ENCODE results near the gene MISP3.

DNA sequence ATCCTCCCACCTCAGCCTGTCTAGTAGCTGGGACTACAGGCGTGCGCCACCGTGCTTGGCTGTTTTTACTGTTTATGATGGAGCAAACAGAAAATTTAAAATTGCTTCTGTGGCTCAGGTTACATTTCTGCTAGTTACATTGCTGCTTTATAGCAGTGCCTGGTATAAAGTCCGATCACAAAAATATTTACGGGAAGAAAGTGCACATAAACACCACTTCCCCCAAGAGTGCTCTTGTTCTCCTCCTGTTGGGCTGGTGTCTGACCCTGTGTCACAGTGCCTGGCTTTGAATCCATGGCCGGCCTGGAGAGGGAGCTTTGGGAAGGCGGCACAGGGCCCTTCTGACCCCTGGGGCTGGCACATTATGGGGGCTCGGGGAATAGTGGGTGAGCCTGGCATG, 33.1 kb downstream of the MISP3 start:
- TF ChIP-seq, protein P1, sequence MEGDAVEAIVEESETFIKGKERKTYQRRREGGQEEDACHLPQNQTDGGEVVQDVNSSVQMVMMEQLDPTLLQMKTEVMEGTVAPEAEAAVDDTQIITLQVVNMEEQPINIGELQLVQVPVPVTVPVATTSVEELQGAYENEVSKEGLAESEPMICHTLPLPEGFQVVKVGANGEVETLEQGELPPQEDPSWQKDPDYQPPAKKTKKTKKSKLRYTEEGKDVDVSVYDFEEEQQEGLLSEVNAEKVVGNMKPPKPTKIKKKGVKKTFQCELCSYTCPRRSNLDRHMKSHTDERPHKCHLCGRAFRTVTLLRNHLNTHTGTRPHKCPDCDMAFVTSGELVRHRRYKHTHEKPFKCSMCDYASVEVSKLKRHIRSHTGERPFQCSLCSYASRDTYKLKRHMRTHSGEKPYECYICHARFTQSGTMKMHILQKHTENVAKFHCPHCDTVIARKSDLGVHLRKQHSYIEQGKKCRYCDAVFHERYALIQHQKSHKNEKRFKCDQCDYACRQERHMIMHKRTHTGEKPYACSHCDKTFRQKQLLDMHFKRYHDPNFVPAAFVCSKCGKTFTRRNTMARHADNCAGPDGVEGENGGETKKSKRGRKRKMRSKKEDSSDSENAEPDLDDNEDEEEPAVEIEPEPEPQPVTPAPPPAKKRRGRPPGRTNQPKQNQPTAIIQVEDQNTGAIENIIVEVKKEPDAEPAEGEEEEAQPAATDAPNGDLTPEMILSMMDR (conservative IDR thresholded peaks at IDR 0.05) = no peak
- no peak for TF ChIP-seq ZFX (IDR thresholded peaks at IDR 0.05)
